ENCODE results near the gene C17orf75. TPM values are rescaled to one million over a fixed set of nuclear protein-coding genes. Genes with fewer than 3 reads are reported as not detected.
"Not testable (repeated sequence)": the region's sequence is repeated elsewhere in the genome, so short reads cannot be mapped to it uniquely, and the experiment has no call there.

C17orf75 gene, protein sequence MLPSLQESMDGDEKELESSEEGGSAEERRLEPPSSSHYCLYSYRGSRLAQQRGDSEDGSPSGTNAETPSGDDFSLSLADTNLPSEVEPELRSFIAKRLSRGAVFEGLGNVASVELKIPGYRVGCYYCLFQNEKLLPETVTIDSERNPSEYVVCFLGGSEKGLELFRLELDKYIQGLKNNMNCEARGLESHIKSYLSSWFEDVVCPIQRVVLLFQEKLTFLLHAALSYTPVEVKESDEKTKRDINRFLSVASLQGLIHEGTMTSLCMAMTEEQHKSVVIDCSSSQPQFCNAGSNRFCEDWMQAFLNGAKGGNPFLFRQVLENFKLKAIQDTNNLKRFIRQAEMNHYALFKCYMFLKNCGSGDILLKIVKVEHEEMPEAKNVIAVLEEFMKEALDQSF
- total RNA-seq (2021) (26.9 and 37.3 TPM in 2 replicates), Bru-seq, nascent RNA (percentile 65 among the genes with signal in this experiment), BruChase-seq, experiment 1, labeled RNA remaining after a 2-hour chase (percentile 75 among the genes with signal in this experiment), BruChase-seq, experiment 2, labeled RNA remaining after a 6-hour chase (percentile 77 among the genes with signal in this experiment)
- long read RNA-seq, transcript C17orf75-202 (10 exons, 1,642 nt) = major isoform, 53 of 82 reads
- long read RNA-seq, partial matches to known transcripts = 2 of 82 reads
- long read RNA-seq, other reads (novel, unspliced or antisense) = 27 of 82 reads

DNA sequence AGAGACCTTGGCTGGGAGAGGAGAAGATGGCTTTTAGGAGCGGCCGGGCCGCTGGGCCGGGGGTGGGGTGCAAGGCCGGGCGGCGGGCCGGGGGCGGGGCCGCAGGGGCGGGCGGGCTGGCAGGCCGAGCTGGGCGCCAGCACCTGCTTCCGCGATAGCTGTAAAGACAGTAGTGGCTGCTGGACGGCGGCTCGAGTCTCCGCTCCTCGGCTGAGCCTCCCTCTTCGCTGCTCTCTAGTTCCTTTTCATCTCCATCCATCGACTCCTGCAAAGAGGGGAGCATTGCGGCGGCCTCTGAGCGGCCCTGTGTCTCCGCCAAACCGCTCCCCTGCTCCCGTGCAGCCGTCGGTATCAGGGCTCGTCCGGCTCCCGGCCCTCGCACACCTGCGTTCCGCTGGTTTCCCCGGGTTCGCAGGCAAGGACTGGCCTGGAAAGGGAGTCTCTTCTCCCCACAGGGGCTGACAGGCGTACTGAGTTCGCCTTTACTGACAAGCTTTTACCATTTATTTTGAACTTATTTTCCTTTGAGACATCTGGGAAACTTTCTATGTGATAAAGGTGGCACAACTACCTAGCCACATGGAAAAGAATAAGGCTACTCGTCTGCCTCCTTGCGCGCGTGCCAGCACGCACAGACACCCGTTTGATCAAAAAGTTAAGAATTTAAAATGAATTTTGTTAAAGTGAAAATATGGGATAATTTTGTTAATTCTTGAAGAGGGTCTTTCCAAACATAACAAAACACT is at the start of gene C17orf75:
Gene C17orf75, minus strand, starts transcription at position 317 of the 746 bp plus-strand sequence. Its CDS starts 34 bp downstream, at position 283.
- intact Hi-C loops (cut with micrococcal nuclease; ENCODE audit: unreplicated experiment) = no loop called here
- BruUV-seq (replicated peaks) = no TSS peak
- POLR2A ChIA-PET (ENCODE audit: low non-redundant PET) = no interaction called here

DNA sequence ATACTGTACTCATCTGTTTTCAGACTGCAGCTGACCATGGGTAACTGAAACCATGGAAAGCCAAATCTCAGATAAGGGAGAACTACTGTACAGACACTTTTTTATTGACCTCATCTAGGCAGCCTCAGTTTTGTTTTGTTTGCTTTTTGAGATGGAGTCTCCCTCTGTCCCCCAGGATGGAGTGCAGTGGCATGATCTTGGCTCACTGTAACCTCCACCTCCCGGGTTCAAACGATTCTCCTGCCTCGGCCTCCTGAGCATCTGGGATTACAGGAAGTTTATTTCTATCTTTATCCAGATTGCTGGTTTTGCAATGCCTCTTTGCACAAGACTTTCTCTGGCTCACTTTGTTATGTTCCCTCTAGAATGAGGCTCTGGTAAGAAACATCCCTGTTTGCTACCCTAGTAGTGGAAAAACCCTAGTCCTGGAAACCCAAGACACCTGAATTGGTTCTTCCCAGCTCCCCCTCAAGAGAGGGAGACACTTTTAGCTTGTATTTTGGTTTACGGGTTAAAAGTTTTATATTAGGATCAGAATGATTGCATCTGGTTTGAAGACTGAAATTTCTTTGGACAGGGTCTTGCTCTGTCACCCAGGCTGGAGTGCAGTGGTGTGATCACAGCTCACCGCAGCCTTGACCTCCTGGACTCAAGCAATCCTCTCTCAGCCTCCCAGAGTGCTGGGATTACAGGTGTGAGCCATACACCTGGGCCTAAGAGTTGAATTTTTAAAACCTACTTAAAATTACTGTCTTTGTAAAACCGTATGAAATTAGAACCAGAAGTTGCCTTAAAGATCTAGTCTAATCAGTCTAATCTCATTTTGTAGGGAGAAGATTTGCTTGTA is 46.9 kb upstream of the C17orf75 start:
- ChIA-PET CTCF (no interaction called here), POLR2A (ENCODE audit: low non-redundant PET) (no interaction called here)
- no peak for DNase-seq (ENCODE audit: low spot score)
- H3K9me3 ChIP-seq (ENCODE audit: low read depth, low read length, poor library complexity, severe bottlenecking) = no peaks in the 10 kb centered on the region
- H3K27ac ChIP-seq (ENCODE audit: low read depth, low read length, poor library complexity, severe bottlenecking) = no peak overlapping the region
- H3K4me1 ChIP-seq (ENCODE audit: insufficient read depth, low read length, poor library complexity, severe bottlenecking) = no peaks in the 10 kb centered on the region
- H3K4me3 ChIP-seq (ENCODE audit: low read depth, low read length, poor library complexity, severe bottlenecking) = no peak overlapping the region
- intact Hi-C loops (cut with micrococcal nuclease; ENCODE audit: unreplicated experiment) = no loop called here
- no peak for TF ChIP-seq EZH2 (IDR thresholded peaks at IDR 0.05; ENCODE audit: borderline replicate concordance, low read depth, low read length, poor library complexity, severe bottlenecking)
- BruUV-seq (replicated peaks) = no TSS peak
- H3K36me3 ChIP-seq (ENCODE audit: insufficient read depth, low read length, poor library complexity, severe bottlenecking) = no peaks in the 10 kb centered on the region
- no peaks in the 10 kb centered on the region for H3K27me3 ChIP-seq (replicated peaks; ENCODE audit: insufficient read depth, low read depth, low read length, poor library complexity)

More for the DNA sequence above, at the start of gene C17orf75:
- no peaks in the 10 kb centered on the region for H3K9me3 ChIP-seq (ENCODE audit: low read depth, low read length, poor library complexity, severe bottlenecking)
- CTCF ChIA-PET = no interaction called here
- H3K27me3 ChIP-seq (replicated peaks; ENCODE audit: insufficient read depth, low read depth, low read length, poor library complexity) = no peaks in the 10 kb centered on the region
- peak within 1 kb of the TSS; percentile 59 for H3K27ac ChIP-seq (ENCODE audit: low read depth, low read length, poor library complexity, severe bottlenecking)
- peaks cover 4% of the 10 kb centered on the region for H3K36me3 ChIP-seq (ENCODE audit: insufficient read depth, low read length, poor library complexity, severe bottlenecking)
- no peak for TF ChIP-seq EZH2 (IDR thresholded peaks at IDR 0.05; ENCODE audit: borderline replicate concordance, low read depth, low read length, poor library complexity, severe bottlenecking)
- TF ChIP-seq, protein P1, sequence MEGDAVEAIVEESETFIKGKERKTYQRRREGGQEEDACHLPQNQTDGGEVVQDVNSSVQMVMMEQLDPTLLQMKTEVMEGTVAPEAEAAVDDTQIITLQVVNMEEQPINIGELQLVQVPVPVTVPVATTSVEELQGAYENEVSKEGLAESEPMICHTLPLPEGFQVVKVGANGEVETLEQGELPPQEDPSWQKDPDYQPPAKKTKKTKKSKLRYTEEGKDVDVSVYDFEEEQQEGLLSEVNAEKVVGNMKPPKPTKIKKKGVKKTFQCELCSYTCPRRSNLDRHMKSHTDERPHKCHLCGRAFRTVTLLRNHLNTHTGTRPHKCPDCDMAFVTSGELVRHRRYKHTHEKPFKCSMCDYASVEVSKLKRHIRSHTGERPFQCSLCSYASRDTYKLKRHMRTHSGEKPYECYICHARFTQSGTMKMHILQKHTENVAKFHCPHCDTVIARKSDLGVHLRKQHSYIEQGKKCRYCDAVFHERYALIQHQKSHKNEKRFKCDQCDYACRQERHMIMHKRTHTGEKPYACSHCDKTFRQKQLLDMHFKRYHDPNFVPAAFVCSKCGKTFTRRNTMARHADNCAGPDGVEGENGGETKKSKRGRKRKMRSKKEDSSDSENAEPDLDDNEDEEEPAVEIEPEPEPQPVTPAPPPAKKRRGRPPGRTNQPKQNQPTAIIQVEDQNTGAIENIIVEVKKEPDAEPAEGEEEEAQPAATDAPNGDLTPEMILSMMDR (conservative IDR thresholded peaks at IDR 0.05; ENCODE audit: low read depth, low read length) = no peak
- H3K4me3 ChIP-seq (ENCODE audit: low read depth, low read length, poor library complexity, severe bottlenecking) = peak within 1 kb of the TSS; percentile 55
- DNase-seq (ENCODE audit: low spot score) = peak; percentile 79
- no peaks in the 10 kb centered on the region for H3K4me1 ChIP-seq (ENCODE audit: insufficient read depth, low read length, poor library complexity, severe bottlenecking)

DNA sequence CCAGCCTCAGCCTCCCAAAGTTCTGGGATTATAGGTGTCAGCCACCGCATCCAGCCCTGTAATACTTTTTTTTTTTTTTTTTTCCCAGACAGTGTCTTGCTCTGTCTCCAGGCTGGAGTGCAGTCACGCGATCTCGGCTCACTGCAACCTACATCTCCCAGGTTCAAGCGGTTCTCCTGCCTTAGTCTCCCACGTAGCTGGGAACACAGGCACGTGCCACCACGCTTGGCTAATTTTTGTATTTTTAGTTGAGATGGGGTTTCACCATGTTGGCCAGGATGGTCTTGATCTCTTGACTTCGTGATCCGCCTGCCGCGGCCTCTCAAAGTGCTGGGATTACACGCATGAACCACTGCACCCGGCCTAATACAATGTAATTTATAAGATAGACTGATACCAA is 46.2 kb upstream of the C17orf75 start:
- CTCF ChIA-PET; POLR2A ChIA-PET (ENCODE audit: low non-redundant PET); H3K4me3 ChIP-seq (ENCODE audit: low read depth, low read length, poor library complexity, severe bottlenecking); H3K27ac ChIP-seq (ENCODE audit: low read depth, low read length, poor library complexity, severe bottlenecking); BruUV-seq (replicated peaks); H3K27me3 ChIP-seq (replicated peaks; ENCODE audit: insufficient read depth, low read depth, low read length, poor library complexity); H3K36me3 ChIP-seq (ENCODE audit: insufficient read depth, low read length, poor library complexity, severe bottlenecking); H3K4me1 ChIP-seq (ENCODE audit: insufficient read depth, low read length, poor library complexity, severe bottlenecking); intact Hi-C loops (cut with micrococcal nuclease; ENCODE audit: unreplicated experiment); DNase-seq (ENCODE audit: low spot score); H3K9me3 ChIP-seq (ENCODE audit: low read depth, low read length, poor library complexity, severe bottlenecking): not testable (repeated sequence)
